GM12878 (cell line): ENCODE data around the gene ERVH48-1. TPM values are rescaled to one million over a fixed set of nuclear protein-coding genes. Genes with fewer than 3 reads are reported as not detected.

Experiments used
- BHLHE40 ChIP-seq, 2 experiments: fragments of 450-650 bp in 1 of 2; IDR thresholded peaks; 2 replicates each; pipeline ENCODE4 v1.6.1; 2011 to 2017; ENCODE audit warnings: low read depth in 2 of 2, borderline replicate concordance in 1 of 2, improper control_type of control experiment in 1 of 2, low read length in 1 of 2, mild to moderate bottlenecking in 1 of 2
- CBFB ChIP-seq: IDR thresholded peaks from 2 replicates; pipeline ENCODE4 v1.6.1; 2016; ENCODE audit warnings: antibody characterized with exemption, low read depth
- GATAD2B ChIP-seq: fragments of 450-650 bp; conservative IDR thresholded peaks from 2 replicates; pipeline ENCODE4 v1.6.1; 2017; ENCODE audit warnings: low read depth, mild to moderate bottlenecking, moderate library complexity
- IKZF1 ChIP-seq: fragments of 450-650 bp; conservative IDR thresholded peaks from 2 replicates; pipeline ENCODE4 v1.6.1; 2017; ENCODE audit warnings: antibody characterized with exemption, mild to moderate bottlenecking
- IRF5 ChIP-seq: fragments of 450-650 bp; IDR thresholded peaks from 2 replicates; pipeline ENCODE4 v1.6.1; 2017; ENCODE audit warnings: borderline replicate concordance
- MYC ChIP-seq: IDR thresholded peaks from 2 replicates; pipeline ENCODE4 v1.6.1; 2011; ENCODE audit warnings: mild to moderate bottlenecking, low read length, moderate library complexity, inconsistent platforms; ENCODE audit not compliant: insufficient read depth, insufficient replicate concordance, insufficient read length, severe bottlenecking
- NFIC ChIP-seq: IDR thresholded peaks from 2 replicates; pipeline ENCODE4 v1.6.1; 2012; ENCODE audit warnings: low read depth, mild to moderate bottlenecking, inconsistent platforms, low read length, moderate library complexity
- NR2C2 ChIP-seq: IDR thresholded peaks from 2 replicates; pipeline ENCODE4 v1.6.1; 2011; ENCODE audit warnings: borderline replicate concordance, low read depth; ENCODE audit not compliant: control insufficient read depth, insufficient read length
- NR2F1 ChIP-seq: fragments of 450-650 bp; conservative IDR thresholded peaks from 2 replicates; pipeline ENCODE4 v1.6.1; 2017; ENCODE audit warnings: mild to moderate bottlenecking
- POLR2A ChIP-seq: IDR thresholded peaks from 2 replicates; pipeline ENCODE4 v1.6.1; 2011; ENCODE audit warnings: low read depth, mild to moderate bottlenecking, low read length
- POLR2AphosphoS2 ChIP-seq: IDR thresholded peaks from 2 replicates; pipeline ENCODE4 v1.6.1; 2011; ENCODE audit warnings: low read depth, mild to moderate bottlenecking, low read length, improper control_type of control experiment, moderate library complexity
- RELB ChIP-seq: fragments of 450-650 bp; IDR thresholded peaks from 2 replicates; pipeline ENCODE4 v1.6.1; 2017; ENCODE audit warnings: low read depth, mild to moderate bottlenecking, moderate library complexity
- SREBF2 ChIP-seq: IDR thresholded peaks from 2 replicates; pipeline ENCODE4 v1.6.1; 2012; ENCODE audit warnings: mild to moderate bottlenecking, low read length
- STAT1 ChIP-seq: fragments of 450-650 bp; conservative IDR thresholded peaks from 2 replicates; pipeline ENCODE4 v1.6.1; 2014; ENCODE audit warnings: antibody characterized with exemption, mild to moderate bottlenecking
- ZBTB33 ChIP-seq: fragments of 450-650 bp; IDR thresholded peaks from 2 replicates; pipeline ENCODE4 v1.6.1; 2017; ENCODE audit warnings: mild to moderate bottlenecking
- polyA plus RNA-seq, 11 experiments: library from polyadenylated mRNA; depleted of rRNA in 4 of 11; unstranded in 6 of 11; stranded (reverse) in 5 of 11; fragments of >200 nt; fragmentation: Nextera tagmentation in 4 of 11; fragmentation: Illumina TruSeq in 1 of 11; extraction: Ambion mirVana in 4 of 11; extraction: Trizol in 1 of 11; gene quantifications; 1 replicate in 1 of 11; 2 replicates in 10 of 11; pipeline versions ENCODE4 v1.2.1 to v1.2.3, GENCODE V29; 2011 to 2016; ENCODE audit warnings: inconsistent platforms in 2 of 11, missing spikeins in 2 of 11, low read depth in 1 of 11
- total RNA-seq, 4 experiments: library from RNA; depleted of rRNA in 3 of 4; stranded (reverse); fragments of >200 nt in 3 of 4; fragmentation: Illumina TruSeq in 1 of 4; extraction: Trizol in 1 of 4; gene quantifications; 2 replicates each; pipeline versions ENCODE4 v1.2.1 to v1.2.3, GENCODE V29; 2013 to 2021
- TF ChIP-seq, protein P1 (sequence below): IDR thresholded peaks from 2 replicates; pipeline ENCODE4 v1.6.1; 2012; ENCODE audit warnings: mild to moderate bottlenecking, low read depth, low read length
- TF ChIP-seq, protein P2 (sequence below): fragments of 450-650 bp; IDR thresholded peaks from 2 replicates; pipeline ENCODE4 v1.6.1; 2018; ENCODE audit warnings: borderline replicate concordance, mild to moderate bottlenecking; ENCODE audit not compliant: partially characterized antibody

Gene ERVH48-1
- total and polyA plus RNA-seq, 10 of the 15 experiments (the other 5 are each of a cell fraction or from before 2014, with no cell fraction given): 0.03 to 0.30 (median 0.13) TPM; not detected in 7

- TF ChIP-seq NR2C2: no peak
- peak; percentile 96 for TF ChIP-seq POLR2A
- TF ChIP-seq POLR2AphosphoS2: peak; percentile 92
- TF ChIP-seq CBFB: peak; percentile 81
- peak; percentile 92 for TF ChIP-seq RELB
- no peak for TF ChIP-seq SREBF2
- no peak for TF ChIP-seq ZBTB33
- peak; percentile 99 for TF ChIP-seq IKZF1
- TF ChIP-seq BHLHE40 (IDR thresholded peaks at IDR 0.05; ENCODE audit: borderline replicate concordance in 1 of 2, low read depth in 2 of 2, low read length in 1 of 2): peak; percentile 79 to 93
- TF ChIP-seq STAT1: 0 out of 2 replicates have a peak, but pooled peaks have one; percentile 29
- TF ChIP-seq, protein P1, sequence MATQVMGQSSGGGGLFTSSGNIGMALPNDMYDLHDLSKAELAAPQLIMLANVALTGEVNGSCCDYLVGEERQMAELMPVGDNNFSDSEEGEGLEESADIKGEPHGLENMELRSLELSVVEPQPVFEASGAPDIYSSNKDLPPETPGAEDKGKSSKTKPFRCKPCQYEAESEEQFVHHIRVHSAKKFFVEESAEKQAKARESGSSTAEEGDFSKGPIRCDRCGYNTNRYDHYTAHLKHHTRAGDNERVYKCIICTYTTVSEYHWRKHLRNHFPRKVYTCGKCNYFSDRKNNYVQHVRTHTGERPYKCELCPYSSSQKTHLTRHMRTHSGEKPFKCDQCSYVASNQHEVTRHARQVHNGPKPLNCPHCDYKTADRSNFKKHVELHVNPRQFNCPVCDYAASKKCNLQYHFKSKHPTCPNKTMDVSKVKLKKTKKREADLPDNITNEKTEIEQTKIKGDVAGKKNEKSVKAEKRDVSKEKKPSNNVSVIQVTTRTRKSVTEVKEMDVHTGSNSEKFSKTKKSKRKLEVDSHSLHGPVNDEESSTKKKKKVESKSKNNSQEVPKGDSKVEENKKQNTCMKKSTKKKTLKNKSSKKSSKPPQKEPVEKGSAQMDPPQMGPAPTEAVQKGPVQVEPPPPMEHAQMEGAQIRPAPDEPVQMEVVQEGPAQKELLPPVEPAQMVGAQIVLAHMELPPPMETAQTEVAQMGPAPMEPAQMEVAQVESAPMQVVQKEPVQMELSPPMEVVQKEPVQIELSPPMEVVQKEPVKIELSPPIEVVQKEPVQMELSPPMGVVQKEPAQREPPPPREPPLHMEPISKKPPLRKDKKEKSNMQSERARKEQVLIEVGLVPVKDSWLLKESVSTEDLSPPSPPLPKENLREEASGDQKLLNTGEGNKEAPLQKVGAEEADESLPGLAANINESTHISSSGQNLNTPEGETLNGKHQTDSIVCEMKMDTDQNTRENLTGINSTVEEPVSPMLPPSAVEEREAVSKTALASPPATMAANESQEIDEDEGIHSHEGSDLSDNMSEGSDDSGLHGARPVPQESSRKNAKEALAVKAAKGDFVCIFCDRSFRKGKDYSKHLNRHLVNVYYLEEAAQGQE: 0 out of 2 replicates have a peak, but pooled peaks have one; percentile 13
- TF ChIP-seq NR2F1: peak; percentile 85
- TF ChIP-seq NFIC: no peak
- TF ChIP-seq, protein P2, sequence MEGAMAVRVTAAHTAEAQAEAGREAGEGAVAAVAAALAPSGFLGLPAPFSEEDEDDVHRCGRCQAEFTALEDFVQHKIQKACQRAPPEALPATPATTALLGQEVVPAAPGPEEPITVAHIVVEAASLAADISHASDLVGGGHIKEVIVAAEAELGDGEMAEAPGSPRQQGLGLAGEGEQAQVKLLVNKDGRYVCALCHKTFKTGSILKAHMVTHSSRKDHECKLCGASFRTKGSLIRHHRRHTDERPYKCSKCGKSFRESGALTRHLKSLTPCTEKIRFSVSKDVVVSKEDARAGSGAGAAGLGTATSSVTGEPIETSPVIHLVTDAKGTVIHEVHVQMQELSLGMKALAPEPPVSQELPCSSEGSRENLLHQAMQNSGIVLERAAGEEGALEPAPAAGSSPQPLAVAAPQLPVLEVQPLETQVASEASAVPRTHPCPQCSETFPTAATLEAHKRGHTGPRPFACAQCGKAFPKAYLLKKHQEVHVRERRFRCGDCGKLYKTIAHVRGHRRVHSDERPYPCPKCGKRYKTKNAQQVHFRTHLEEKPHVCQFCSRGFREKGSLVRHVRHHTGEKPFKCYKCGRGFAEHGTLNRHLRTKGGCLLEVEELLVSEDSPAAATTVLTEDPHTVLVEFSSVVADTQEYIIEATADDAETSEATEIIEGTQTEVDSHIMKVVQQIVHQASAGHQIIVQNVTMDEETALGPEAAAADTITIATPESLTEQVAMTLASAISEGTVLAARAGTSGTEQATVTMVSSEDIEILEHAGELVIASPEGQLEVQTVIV: no peak
- 0 out of 2 replicates have a peak, but pooled peaks have one; percentile 9 for TF ChIP-seq IRF5
- TF ChIP-seq MYC: peak; percentile 98
- peak; percentile 94 for TF ChIP-seq GATAD2B
Observed at GRCh38 chr21:42878993-42879787, 46.2 kb downstream of the ERVH48-1 start, which contains the start of gene WDR4 (continued).
